HCT116 (cell line): ENCODE measurements around the gene EDEM1. TPM values are rescaled to one million over a fixed set of nuclear protein-coding genes. Genes with fewer than 3 reads are reported as not detected.

Source experiments
- ATAC-seq: fragments of 200-7000 bp; cut with Tn5 transposase; 2 replicates; pipeline ENCODE4 v1.9.1; 2020; ENCODE audit warnings: mild to moderate bottlenecking, moderate library complexity
- BruUV-seq: library from RNA; stranded (reverse); fragments of 400-500 nt; replicated peaks from 2 replicates; lab custom pipeline; 2021; lab: Mats Ljungman, UMichigan
- CTCF ChIA-PET: fragments of 300-600 bp; sonication (Branson Sonifier 250); formaldehyde crosslinking; loops from one replicate; lab custom pipeline; 2021; ENCODE audit warnings: antibody characterized with exemption; lab: Charles Lee
- POLR2A ChIA-PET: fragments of 300-600, 350-600 bp; sonication (Branson Sonifier 250); formaldehyde crosslinking; loops from one replicate; lab custom pipeline; 2021; ENCODE audit warnings: antibody characterized with exemption; lab: Charles Lee
- RAD21 ChIA-PET, 2 experiments: fragments of 300-600 bp; sonication (Branson Sonifier 250); formaldehyde crosslinking; loops; one replicate each; lab custom pipeline; 2023; ENCODE audit warnings: low total read pairs in 2 of 2; ENCODE audit not compliant: uncharacterized antibody in 2 of 2, unreplicated experiment in 2 of 2, low non-redundant PET in 1 of 2; lab: Charles Lee
- DNase-seq: peaks from one replicate; pipeline ENCODE4 v3.0.0-alpha.2; 2010; ENCODE audit warnings: low read depth, low spot score
- H2AFZ ChIP-seq: fragments of 200-600 bp; shearing (Covaris generic), sonication (generic); 2 replicates; pipeline ENCODE4 v1.6.1; 2017; ENCODE audit warnings: low read depth, mixed run types, mixed read lengths, antibody characterized with exemption, low read length; ENCODE audit not compliant: poor library complexity, severe bottlenecking
- H3K27ac ChIP-seq: 2 replicates; pipeline ENCODE4 v1.5.1; 2012; ENCODE audit warnings: low read depth, low read length
- H3K27me3 ChIP-seq: fragments of 200-600 bp; sonication (generic); 2 replicates; pipeline ENCODE4 v1.6.1; 2016; ENCODE audit warnings: mixed run types, low read length, mixed read lengths; ENCODE audit not compliant: insufficient read depth
- H3K36me3 ChIP-seq, 2 experiments: fragments of 200-500 bp in 1 of 2; fragments of 200-600 bp in 1 of 2; sonication (Bioruptor generic) in 1 of 2; sonication (generic) in 1 of 2; 2 replicates each; pipeline versions ENCODE4 v1.5.1 to v1.6.1; 2014 to 2016; ENCODE audit warnings: low read length in 2 of 2, inconsistent platforms in 1 of 2, mixed read lengths in 1 of 2, mixed run types in 1 of 2; ENCODE audit not compliant: insufficient read depth in 2 of 2, control insufficient read depth in 1 of 2
- H3K4me1 ChIP-seq, 2 experiments: fragments of 200-600 bp in 1 of 2; sonication (generic) in 1 of 2; 2 replicates each; pipeline versions ENCODE4 v1.5.1 to v1.6.1; 2012 to 2017; ENCODE audit warnings: low read length in 2 of 2, inconsistent platforms in 1 of 2, mild to moderate bottlenecking in 1 of 2, mixed read lengths in 1 of 2, mixed run types in 1 of 2, moderate library complexity in 1 of 2; ENCODE audit not compliant: insufficient read depth in 2 of 2, control insufficient read depth in 1 of 2
- H3K4me2 ChIP-seq: fragments of 200-600 bp; sonication (generic); 2 replicates; pipeline ENCODE4 v1.6.1; 2017; ENCODE audit warnings: mixed run types, low read length, mixed read lengths
- H3K4me3 ChIP-seq, 2 experiments: fragments of 200-600 bp in 1 of 2; sonication (generic) in 1 of 2; replicated peaks in 1 of 2; 2 replicates each; pipeline ENCODE4 v1.5.1; 2011 to 2016; ENCODE audit warnings: low read length in 2 of 2, control low read depth in 1 of 2, low read depth in 1 of 2, mild to moderate bottlenecking in 1 of 2, mixed read lengths in 1 of 2, mixed run types in 1 of 2
- H3K79me2 ChIP-seq: fragments of 200-600 bp; sonication (generic); 2 replicates; pipeline ENCODE4 v1.6.1; 2017; ENCODE audit warnings: mild to moderate bottlenecking, mixed run types, low read length, moderate library complexity, mixed read lengths; ENCODE audit not compliant: insufficient read depth
- H3K9ac ChIP-seq: fragments of 200-600 bp; sonication (generic); 2 replicates; pipeline ENCODE4 v1.6.1; 2016; ENCODE audit warnings: low read length, mixed read lengths
- H3K9me2 ChIP-seq: fragments of 200-600 bp; sonication (generic), shearing (Covaris generic); 2 replicates; pipeline ENCODE4 v1.6.1; 2017; ENCODE audit warnings: mixed run types, mild to moderate bottlenecking, moderate library complexity; ENCODE audit not compliant: insufficient read depth
- H3K9me3 ChIP-seq, 2 experiments: fragments of 200-500 bp in 1 of 2; fragments of 200-600 bp in 1 of 2; sonication (Bioruptor generic) in 1 of 2; sonication (generic) in 1 of 2; 2 replicates each; pipeline ENCODE4 v1.6.1; 2014 to 2017; ENCODE audit warnings: low read length in 2 of 2, mixed read lengths in 2 of 2, inconsistent platforms in 1 of 2, low read depth in 1 of 2, mild to moderate bottlenecking in 1 of 2, mixed run types in 1 of 2, moderate library complexity in 1 of 2; ENCODE audit not compliant: control insufficient read depth in 1 of 2, insufficient read depth in 1 of 2
- H4K20me1 ChIP-seq: fragments of 200-600 bp; sonication (generic), shearing (Covaris generic); 2 replicates; pipeline ENCODE4 v1.6.1; 2017; ENCODE audit warnings: mixed run types, mild to moderate bottlenecking, moderate library complexity; ENCODE audit not compliant: insufficient read depth
- CBX3 ChIP-seq: IDR thresholded peaks from 2 replicates; pipeline ENCODE4 v1.6.1; 2012; ENCODE audit warnings: low read depth
- CEBPB ChIP-seq: IDR thresholded peaks from 2 replicates; pipeline ENCODE4 v1.6.1; 2012; ENCODE audit warnings: low read depth
- EGR1 ChIP-seq: IDR thresholded peaks from 2 replicates; pipeline ENCODE4 v1.6.1; 2012; ENCODE audit warnings: low read depth
- EZH2phosphoT487 ChIP-seq: fragments of 200-600 bp; IDR thresholded peaks from 2 replicates; pipeline ENCODE4 v1.6.1; 2018; ENCODE audit warnings: antibody characterized with exemption, borderline replicate concordance
- POLR2A ChIP-seq: IDR thresholded peaks from 2 replicates; pipeline ENCODE4 v1.7.0; 2011; ENCODE audit warnings: borderline replicate concordance; ENCODE audit not compliant: insufficient read depth, insufficient read length; ENCODE audit errors: extremely low read depth
- POLR2AphosphoS5 ChIP-seq: IDR thresholded peaks from 2 replicates; pipeline ENCODE4 v1.6.1; 2011; ENCODE audit warnings: mild to moderate bottlenecking, low read depth, low read length, moderate library complexity
- SRF ChIP-seq: IDR thresholded peaks from 2 replicates; pipeline ENCODE4 v1.6.1; 2012; ENCODE audit warnings: low read depth
- YY1 ChIP-seq: IDR thresholded peaks from 2 replicates; pipeline ENCODE4 v1.6.1; 2011; ENCODE audit warnings: low read length, low read depth, moderate library complexity, mild to moderate bottlenecking; ENCODE audit not compliant: insufficient replicate concordance; ENCODE audit errors: extremely low read depth
- ZFX ChIP-seq: fragments of 450-650 bp; IDR thresholded peaks from 2 replicates; pipeline ENCODE4 v1.6.1; 2017
- intact Hi-C: fragments of 100-400 bp; cut with micrococcal nuclease; formaldehyde crosslinking; loops from 2 replicates; pipeline ENCODE4 v1.10.0; 2022
- total RNA-seq: library from RNA; stranded (reverse); gene quantifications from one replicate; pipeline ENCODE4 v1.2.1, GENCODE V29; 2021; ENCODE audit not compliant: unreplicated experiment
- TF ChIP-seq, protein P1 (sequence below): IDR thresholded peaks from 2 replicates; pipeline ENCODE4 v1.6.1; 2011; ENCODE audit warnings: mild to moderate bottlenecking, low read length, moderate library complexity; ENCODE audit not compliant: insufficient replicate concordance; ENCODE audit errors: extremely low read depth

The EDEM1 gene
- total RNA-seq, 1 experiment from 2014 or later: 23.7 TPM

DNA sequence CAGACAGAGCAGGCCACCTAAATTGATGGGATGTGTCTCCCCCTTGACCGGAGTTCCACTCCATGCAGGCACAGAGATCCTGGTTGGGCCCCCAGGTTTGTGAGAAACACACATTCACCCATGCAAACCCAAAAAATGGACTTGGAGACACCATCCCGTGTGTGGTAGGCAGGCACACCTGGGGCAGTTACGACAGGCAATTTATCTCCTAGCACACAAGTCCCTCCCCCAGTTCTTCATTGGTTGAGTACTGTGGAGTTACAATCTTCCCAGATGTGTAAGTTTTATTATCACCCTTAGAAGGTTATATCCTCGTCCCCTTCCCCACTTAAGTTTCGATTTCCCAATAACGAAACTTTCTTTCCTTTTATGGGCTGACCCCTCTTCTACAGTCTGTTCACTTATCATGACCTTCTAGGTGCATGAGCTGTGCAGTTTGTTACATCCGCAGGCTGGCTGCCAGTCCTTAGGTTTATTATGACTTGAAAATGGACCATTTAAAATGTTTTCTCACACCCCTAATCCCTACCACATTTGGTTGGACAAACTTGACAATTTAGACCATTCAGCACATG is 38.1 kb upstream of the EDEM1 start:
- ChIA-PET RAD21 (no interaction called here), CTCF (no interaction called here), POLR2A (no interaction called here)
- BruUV-seq: no TSS peak
- no peaks in the 10 kb centered on the region for H3K27me3 ChIP-seq
- no peak overlapping the region for H3K4me3 ChIP-seq
- H3K36me3 ChIP-seq: no peaks in the 10 kb centered on the region
- no peak overlapping the region for H2AFZ ChIP-seq
- H3K9me2 ChIP-seq: no peaks in the 10 kb centered on the region
- intact Hi-C loops: no loop called here
- H3K4me1 ChIP-seq: peaks cover 5 to 6% of the 10 kb centered on the region in 2 experiments; a peak in 3 of 4 replicates
- peaks cover 89% of the 10 kb centered on the region for H3K79me2 ChIP-seq
- DNase-seq (no peak), ATAC-seq (no peak)
- peaks cover 11% of the 10 kb centered on the region for H4K20me1 ChIP-seq
- H3K4me2 ChIP-seq: no peak overlapping the region
- H3K9me3 ChIP-seq: no peaks in the 10 kb centered on the region
- no peak for TF ChIP-seq EZH2phosphoT487
- TF ChIP-seq SRF: no peak
- TF ChIP-seq EGR1: no peak
- no peak for TF ChIP-seq CEBPB
- TF ChIP-seq POLR2A: no peak
- no peak for TF ChIP-seq CBX3
- TF ChIP-seq, protein P1, sequence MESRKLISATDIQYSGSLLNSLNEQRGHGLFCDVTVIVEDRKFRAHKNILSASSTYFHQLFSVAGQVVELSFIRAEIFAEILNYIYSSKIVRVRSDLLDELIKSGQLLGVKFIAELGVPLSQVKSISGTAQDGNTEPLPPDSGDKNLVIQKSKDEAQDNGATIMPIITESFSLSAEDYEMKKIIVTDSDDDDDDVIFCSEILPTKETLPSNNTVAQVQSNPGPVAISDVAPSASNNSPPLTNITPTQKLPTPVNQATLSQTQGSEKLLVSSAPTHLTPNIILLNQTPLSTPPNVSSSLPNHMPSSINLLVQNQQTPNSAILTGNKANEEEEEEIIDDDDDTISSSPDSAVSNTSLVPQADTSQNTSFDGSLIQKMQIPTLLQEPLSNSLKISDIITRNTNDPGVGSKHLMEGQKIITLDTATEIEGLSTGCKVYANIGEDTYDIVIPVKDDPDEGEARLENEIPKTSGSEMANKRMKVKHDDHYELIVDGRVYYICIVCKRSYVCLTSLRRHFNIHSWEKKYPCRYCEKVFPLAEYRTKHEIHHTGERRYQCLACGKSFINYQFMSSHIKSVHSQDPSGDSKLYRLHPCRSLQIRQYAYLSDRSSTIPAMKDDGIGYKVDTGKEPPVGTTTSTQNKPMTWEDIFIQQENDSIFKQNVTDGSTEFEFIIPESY: no peak
- TF ChIP-seq POLR2AphosphoS5: no peak
- TF ChIP-seq YY1: no peak
- TF ChIP-seq ZFX: no peak
- TF ChIP-seq, all 23 proteins: peak for 0
- H3K9ac ChIP-seq: no peak overlapping the region
- no peak overlapping the region for H3K27ac ChIP-seq
